Activated CD4-positive, alpha-beta T cell treated with anti-CD3 and anti-CD28 coated beads, Interleukin-2, amount 10 ng/mL, durations not matched to agents 7 days and 5 days (primary cell): Measurements from ENCODE around the gene ZFAND3. TPM values are rescaled to one million over a fixed set of nuclear protein-coding genes. Genes with fewer than 3 reads are reported as not detected.
"Not testable (repeated sequence)": the region's sequence is repeated elsewhere in the genome, so short reads cannot be mapped to it uniquely, and the experiment has no call there.

Source experiments
- CTCF ChIA-PET: fragments of 350-600 bp; sonication (Branson Sonifier 250); formaldehyde crosslinking; loops from one replicate; lab custom pipeline; 2021; ENCODE audit warnings: antibody characterized with exemption; lab: Charles Lee
- POLR2A ChIA-PET: fragments of 350-600 bp; sonication (Branson Sonifier 250); formaldehyde crosslinking; loops from one replicate; lab custom pipeline; 2021; ENCODE audit warnings: antibody characterized with exemption; lab: Charles Lee
- DNase-seq: peaks from one replicate; pipeline ENCODE4 v3.0.0-alpha.2; 2020
- H3K27ac Mint-ChIP-seq: one replicate; pipeline ENCODE4 v1.8.0; 2021; ENCODE audit warnings: mild to moderate bottlenecking, moderate library complexity, mixed read lengths
- H3K27me3 Mint-ChIP-seq: one replicate; pipeline ENCODE4 v1.8.0; 2021; ENCODE audit warnings: mixed read lengths
- H3K36me3 Mint-ChIP-seq: one replicate; pipeline ENCODE4 v1.8.0; 2021; ENCODE audit warnings: low read depth, mixed read lengths
- H3K4me1 Mint-ChIP-seq: one replicate; pipeline ENCODE4 v1.8.0; 2021; ENCODE audit warnings: mixed read lengths
- H3K4me3 Mint-ChIP-seq: one replicate; pipeline ENCODE4 v1.8.0; 2021; ENCODE audit warnings: mild to moderate bottlenecking, moderate library complexity, mixed read lengths
- H3K9me3 Mint-ChIP-seq: one replicate; pipeline ENCODE4 v1.8.0; 2021; ENCODE audit warnings: mixed read lengths
- total RNA-seq, 2 experiments: library from RNA; stranded (reverse); gene quantifications; one replicate each; pipeline ENCODE4 v1.2.3, GENCODE V29; 2021

The ZFAND3 gene
- total RNA-seq, 2 experiments from 2014 or later, result 27.4 to 34.7 TPM

DNA sequence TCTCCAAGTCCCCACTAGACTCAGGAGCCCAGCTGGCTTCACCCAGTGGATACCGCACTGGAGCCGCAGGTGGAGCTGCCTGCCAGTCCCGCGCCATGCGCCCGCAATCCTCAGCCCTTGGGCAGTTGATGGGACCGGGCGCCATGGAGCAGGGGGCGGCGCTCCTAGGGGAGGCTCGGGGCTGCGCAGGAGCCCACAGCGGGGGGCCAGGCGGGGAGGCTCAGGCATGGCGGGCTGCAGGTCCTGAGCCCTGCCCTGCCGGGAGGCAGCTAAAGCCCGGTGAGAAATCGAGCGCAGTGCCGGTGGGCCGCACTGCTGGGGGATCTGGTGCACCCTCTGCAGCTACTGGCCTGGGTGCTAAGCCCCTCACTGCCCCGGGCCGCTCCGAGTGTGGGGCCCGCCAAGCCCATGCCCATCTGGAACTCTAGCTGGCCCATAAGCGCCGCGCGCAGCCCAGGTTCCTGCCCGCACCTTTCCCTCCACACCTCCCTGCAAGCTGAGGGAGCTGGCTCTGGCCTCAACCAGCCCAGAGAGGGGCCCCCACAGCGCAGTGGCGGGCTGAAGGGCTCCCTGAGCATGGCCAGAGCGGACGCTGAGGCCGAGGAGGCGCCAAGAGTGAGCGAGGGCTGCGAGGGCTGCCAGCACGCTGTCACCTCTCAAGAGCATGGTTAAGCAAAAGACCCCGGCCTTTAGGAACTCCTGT is 304.8 kb downstream of the ZFAND3 start:
- H3K27ac Mint-ChIP-seq, H3K4me3 Mint-ChIP-seq, H3K9me3 Mint-ChIP-seq, H3K27me3 Mint-ChIP-seq, POLR2A ChIA-PET, CTCF ChIA-PET, H3K4me1 Mint-ChIP-seq, DNase-seq: not testable (repeated sequence)
- H3K36me3 Mint-ChIP-seq, result peaks cover 34% of the 10 kb centered on the region

DNA sequence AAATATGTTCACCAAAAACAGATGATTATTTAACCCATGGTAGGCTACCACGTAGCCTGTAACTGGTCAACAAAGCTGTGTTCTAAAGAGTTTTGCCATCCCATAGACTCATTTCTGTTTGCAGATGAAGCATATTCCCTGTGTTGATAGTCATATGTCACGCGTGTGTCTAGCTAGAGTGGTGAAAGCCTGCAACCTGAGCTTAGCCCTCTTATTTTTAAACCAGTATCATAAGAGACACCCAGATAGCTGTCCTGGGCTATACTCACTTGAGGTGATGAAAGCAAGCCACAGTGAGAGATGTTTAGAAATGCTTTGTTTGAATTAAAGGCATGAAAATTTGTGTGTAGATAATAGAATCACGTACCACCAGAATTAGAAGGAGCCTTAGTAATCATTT is 307.8 kb downstream of the ZFAND3 start:
- Mint-ChIP-seq H3K27ac (no peak overlapping the region), H3K27me3 (no peaks in the 10 kb centered on the region), H3K36me3 (peaks cover 31% of the 10 kb centered on the region), H3K4me1 (peaks cover 21% of the 10 kb centered on the region), H3K4me3 (no peak overlapping the region), H3K9me3 (peaks cover 5% of the 10 kb centered on the region)
- POLR2A ChIA-PET, result no interaction called here
- no peak for DNase-seq
- CTCF ChIA-PET, result no interaction called here

DNA sequence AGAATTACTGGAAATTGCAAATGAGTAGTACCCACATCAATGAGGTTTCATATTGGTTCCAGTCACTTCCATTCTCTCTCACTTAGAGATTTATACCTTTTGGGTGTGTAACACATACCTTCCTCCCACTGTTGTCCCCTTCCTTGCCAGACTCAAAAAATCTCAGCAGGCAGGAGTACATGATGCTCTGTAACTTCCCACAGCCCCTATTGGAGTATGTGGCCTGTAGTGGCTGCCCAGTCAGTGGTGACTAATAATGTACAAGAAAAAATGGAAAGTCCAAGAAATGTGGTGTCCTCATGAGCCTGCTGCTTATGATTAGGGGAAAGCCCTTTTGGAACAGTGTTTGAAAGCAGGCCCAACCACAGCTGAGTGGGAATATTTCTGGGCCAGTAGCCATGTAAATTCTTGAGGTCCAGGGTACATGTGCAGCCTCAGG is 312.0 kb downstream of the ZFAND3 start:
- ChIA-PET CTCF (no interaction called here), POLR2A (no interaction called here)
- H3K4me3 Mint-ChIP-seq, result no peak overlapping the region
- H3K36me3 Mint-ChIP-seq, result peaks cover 25% of the 10 kb centered on the region
- H3K27ac Mint-ChIP-seq, result no peak overlapping the region
- no peaks in the 10 kb centered on the region for H3K27me3 Mint-ChIP-seq
- H3K4me1 Mint-ChIP-seq, result peaks cover 29% of the 10 kb centered on the region
- no peak for DNase-seq
- peaks cover 5% of the 10 kb centered on the region for H3K9me3 Mint-ChIP-seq

DNA sequence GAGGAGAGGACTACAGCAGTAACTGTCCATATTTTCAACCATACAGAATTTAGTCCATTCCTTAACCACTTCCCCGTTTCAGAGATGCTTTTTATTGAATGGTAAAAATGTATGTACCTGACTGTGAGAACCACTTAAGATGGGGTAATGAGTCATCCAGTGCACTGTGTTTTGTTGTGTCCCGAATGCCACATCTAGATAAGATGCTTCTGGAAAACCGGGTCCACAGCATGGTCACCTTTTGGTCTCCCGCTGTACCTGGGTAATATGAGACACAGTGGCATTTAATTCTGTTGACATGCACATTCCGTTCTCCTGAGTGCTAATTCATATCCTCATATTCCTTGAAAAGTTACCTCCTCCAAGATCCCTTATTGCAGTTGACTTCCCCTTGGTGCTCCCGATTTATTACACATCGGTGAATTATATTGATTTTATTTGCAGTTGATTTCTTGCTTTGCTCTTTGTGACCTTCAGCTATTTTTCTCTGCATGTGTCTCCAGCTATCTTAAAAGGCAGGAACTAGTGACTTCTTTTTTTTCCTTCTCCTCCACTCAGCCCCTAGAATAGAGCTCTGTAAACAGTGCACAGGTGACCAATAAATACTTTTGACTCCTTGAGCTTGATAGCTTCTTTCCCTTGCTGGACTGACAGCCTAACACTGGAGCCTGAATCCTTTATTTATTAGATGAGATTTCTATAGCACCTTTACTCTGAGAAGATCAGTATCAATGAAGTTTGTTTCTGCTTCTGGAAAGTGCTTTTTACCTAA is 314.6 kb downstream of the ZFAND3 start:
- peaks cover 5% of the 10 kb centered on the region for H3K9me3 Mint-ChIP-seq
- POLR2A ChIA-PET, result no interaction called here
- no peak overlapping the region for H3K4me3 Mint-ChIP-seq
- no peaks in the 10 kb centered on the region for H3K27me3 Mint-ChIP-seq
- peaks cover 20% of the 10 kb centered on the region for H3K36me3 Mint-ChIP-seq
- peaks cover 29% of the 10 kb centered on the region for H3K4me1 Mint-ChIP-seq
- H3K27ac Mint-ChIP-seq, result no peak overlapping the region
- no peak for DNase-seq
- CTCF ChIA-PET, result interaction anchor here (0.6 kb wide), 2 partner anchors 9 to 22 kb away, joined by 3 read pairs; no protein-coding TSS in a partner anchor

DNA sequence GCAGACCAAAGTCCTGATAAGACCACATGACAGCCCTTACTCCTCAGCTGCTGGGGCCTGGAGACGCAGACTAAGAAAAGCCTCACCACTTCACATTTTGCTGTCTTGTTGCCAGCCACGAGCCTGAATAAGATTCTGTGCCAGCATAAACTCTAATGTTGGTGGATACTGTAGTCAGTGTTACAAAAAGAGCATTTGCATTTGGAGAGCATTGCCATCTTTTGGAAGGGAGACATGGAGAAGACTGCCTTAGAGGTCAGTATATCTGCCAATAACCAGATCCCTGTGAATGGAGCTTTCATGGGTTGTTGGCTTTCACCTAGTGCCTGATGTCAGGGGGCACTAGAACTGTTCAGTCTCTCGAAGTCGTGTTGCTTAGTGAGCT is 315.2 kb downstream of the ZFAND3 start:
- DNase-seq, result no peak
- Mint-ChIP-seq H3K27ac (no peak overlapping the region), H3K4me3 (no peak overlapping the region), H3K9me3 (peaks cover 5% of the 10 kb centered on the region), H3K4me1 (peaks cover 29% of the 10 kb centered on the region), H3K36me3 (peaks cover 20% of the 10 kb centered on the region), H3K27me3 (no peaks in the 10 kb centered on the region)
- ChIA-PET CTCF (no interaction called here), POLR2A (no interaction called here)

DNA sequence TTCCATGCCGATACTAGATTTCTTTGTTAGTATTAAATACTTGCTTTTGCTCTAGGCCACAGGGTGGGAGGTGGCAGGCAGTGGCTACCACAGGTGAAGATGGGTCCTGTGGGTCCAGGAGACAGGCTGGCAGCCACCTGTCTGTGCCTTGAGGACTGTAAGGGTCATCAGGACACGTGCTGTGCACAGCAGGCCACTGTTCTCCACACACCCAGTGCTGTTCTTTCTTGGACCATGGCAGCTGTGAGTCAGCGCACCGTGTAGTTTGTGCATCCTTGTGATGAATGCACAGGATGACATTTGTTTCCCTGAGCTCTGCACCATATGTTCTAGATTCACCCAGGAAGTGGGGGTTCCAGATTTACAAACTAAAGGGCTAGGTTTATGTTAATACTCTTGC is 317.0 kb downstream of the ZFAND3 start:
- CTCF ChIA-PET, result no interaction called here

DNA sequence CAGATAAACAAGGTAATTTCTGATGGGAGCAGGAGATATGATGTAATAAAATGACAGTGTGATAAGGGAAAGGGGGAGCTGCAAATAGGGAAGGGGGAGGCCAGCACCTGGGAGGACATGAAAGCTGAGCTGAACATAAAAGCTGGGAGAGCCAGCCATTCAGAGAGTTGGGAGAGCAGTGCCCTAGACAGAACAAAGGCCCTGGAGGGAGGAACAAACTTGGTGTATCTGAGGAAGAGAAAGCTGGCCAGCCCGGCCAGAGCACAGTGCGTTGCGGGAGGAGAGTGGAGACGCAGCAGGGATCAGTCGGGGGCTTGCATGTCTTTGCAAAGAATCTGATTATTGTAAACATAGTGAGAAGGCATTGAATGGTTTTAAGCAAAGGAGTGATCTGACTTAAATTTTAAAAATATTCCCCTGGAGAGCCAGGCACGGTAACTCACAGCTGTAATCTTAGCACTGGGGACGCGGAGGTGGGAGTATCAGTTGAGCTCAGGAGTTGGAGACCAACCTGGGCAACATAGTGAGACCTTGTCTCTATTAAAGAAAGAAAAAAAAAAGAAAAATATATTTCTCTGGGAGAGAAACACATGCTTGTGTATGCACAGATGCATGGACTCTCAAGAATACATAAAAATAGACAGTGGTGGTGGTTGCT is 318.2 kb downstream of the ZFAND3 start:
- no peak for DNase-seq
- ChIA-PET CTCF (no interaction called here), POLR2A (no interaction called here)
- no peaks in the 10 kb centered on the region for H3K27me3 Mint-ChIP-seq
- H3K27ac Mint-ChIP-seq, result no peak overlapping the region
- no peak overlapping the region for H3K4me3 Mint-ChIP-seq
- peaks cover 9% of the 10 kb centered on the region for H3K36me3 Mint-ChIP-seq
- H3K9me3 Mint-ChIP-seq, result no peaks in the 10 kb centered on the region
- H3K4me1 Mint-ChIP-seq, result peaks cover 8% of the 10 kb centered on the region

More for the DNA sequence above, 317.0 kb downstream of the ZFAND3 start:
- no peak for DNase-seq
- Mint-ChIP-seq H3K9me3 (no peaks in the 10 kb centered on the region), H3K36me3 (peaks cover 9% of the 10 kb centered on the region), H3K4me3 (no peak overlapping the region), H3K4me1 (peaks cover 13% of the 10 kb centered on the region), H3K27ac (no peak overlapping the region), H3K27me3 (no peaks in the 10 kb centered on the region)
- POLR2A ChIA-PET, result no interaction called here

DNA sequence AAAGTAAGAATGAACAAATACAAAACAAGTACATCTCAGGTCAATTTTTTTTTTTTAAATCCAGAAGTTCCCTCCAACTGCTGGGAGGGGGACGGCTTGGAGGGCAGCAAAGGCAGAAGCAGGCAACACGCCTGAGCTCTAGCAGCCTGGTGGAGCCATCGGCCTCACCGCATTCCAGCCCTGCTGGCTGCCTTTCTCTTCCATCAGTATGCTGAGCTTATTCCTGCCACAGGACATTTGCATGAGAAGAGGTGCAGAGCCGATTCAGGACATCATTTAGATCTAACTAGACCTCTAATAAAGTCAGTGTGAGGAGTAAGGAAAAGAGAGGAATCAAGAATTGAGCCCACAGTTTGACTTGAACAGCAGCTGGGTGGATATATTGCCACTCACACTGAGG is 318.8 kb downstream of the ZFAND3 start:
- CTCF ChIA-PET, result no interaction called here
- H3K27me3 Mint-ChIP-seq, result no peaks in the 10 kb centered on the region
- no peaks in the 10 kb centered on the region for H3K9me3 Mint-ChIP-seq
- peaks cover 7% of the 10 kb centered on the region for H3K36me3 Mint-ChIP-seq
- no peak for DNase-seq
- no peak overlapping the region for H3K4me3 Mint-ChIP-seq
- H3K27ac Mint-ChIP-seq, result no peak overlapping the region
- POLR2A ChIA-PET, result no interaction called here
- peaks cover 4% of the 10 kb centered on the region for H3K4me1 Mint-ChIP-seq

DNA sequence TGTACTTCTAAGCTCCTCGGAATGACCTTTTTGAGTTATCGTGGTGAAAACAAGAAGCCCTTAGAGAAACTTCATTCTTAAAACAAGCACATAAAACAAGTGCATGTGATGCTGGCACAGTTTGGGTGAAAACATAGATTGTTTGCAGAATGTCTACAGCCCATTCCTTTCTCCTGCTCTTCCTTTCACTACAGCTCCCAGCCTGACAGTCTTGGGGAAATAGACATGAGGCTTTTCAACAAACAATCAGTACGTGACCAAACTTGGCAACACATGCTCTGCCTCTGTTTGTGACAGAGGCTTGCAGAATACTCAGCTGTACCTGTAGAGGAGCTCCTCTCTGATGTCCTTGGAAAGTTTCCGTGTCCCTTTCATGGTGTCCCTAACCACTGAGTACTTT is 321.6 kb downstream of the ZFAND3 start:
- no peak overlapping the region for H3K27ac Mint-ChIP-seq
- ChIA-PET CTCF (interaction anchor here (0.7 kb wide), 1 partner anchor 13 kb away, joined by 3 read pairs; no protein-coding TSS in a partner anchor), POLR2A (no interaction called here)
- no peaks in the 10 kb centered on the region for H3K4me1 Mint-ChIP-seq
- peaks cover 3% of the 10 kb centered on the region for H3K36me3 Mint-ChIP-seq
- DNase-seq, result no peak
- no peaks in the 10 kb centered on the region for H3K9me3 Mint-ChIP-seq
- H3K27me3 Mint-ChIP-seq, result no peaks in the 10 kb centered on the region
- no peak overlapping the region for H3K4me3 Mint-ChIP-seq

DNA sequence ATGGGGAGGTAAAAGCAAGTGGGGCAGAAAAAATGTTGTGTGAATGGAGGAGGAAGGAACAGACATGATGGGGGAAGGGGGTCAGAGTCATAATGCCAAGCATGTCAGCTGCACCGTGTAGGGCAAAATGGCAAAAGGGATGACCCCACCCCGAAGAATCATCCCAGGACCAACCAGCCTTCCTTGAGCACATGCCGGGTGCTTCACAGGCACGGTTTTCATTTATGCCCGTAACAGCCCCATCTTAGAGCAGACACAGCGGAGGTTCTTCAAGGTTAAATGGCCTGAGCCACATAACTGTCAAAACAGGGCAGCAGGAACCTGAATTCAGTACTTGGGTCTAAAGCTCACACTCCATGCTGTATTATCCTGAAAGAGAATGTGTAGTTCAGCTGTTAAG is 322.2 kb downstream of the ZFAND3 start:
- Mint-ChIP-seq H3K27ac (no peak overlapping the region), H3K4me1 (no peaks in the 10 kb centered on the region), H3K36me3 (peaks cover 3% of the 10 kb centered on the region), H3K27me3 (no peaks in the 10 kb centered on the region), H3K9me3 (no peaks in the 10 kb centered on the region), H3K4me3 (no peak overlapping the region)
- ChIA-PET CTCF (no interaction called here), POLR2A (no interaction called here)
- no peak for DNase-seq

DNA sequence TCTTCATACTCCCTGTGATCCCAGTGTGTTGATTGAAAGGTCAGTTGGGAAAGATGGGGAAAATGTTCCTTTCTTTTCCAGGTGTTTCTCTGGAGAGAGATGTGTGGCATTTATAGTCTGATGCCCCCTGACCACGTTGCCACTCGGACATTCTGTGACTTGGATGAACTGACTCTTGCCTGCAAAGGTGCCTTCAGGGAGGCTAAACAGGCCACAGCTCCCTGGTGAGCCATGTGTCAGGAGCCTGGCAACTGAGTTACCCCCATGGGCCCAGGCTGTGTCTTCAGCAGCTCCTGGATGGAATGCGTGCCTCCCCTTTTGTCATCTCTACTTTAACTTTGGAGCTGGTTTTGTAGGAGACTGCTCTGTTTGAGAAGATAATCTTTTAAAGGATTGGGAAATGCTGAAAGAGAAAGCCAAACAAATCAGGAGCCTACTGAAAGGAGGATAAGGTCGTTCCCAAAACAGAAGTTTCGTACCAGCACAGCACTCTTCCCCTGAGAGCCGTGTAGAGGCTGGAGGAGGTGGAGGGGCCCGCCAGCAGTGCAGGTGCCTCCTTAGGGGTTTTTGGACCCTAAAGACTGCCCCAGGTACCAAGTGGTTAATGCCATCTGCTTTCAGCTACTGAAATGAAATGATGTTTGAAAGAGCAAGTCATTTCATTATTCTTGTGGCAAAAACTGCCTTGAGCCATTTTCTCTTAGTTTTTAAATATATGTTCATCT is 322.8 kb downstream of the ZFAND3 start:
- H3K9me3 Mint-ChIP-seq, result no peaks in the 10 kb centered on the region
- H3K27me3 Mint-ChIP-seq, result no peaks in the 10 kb centered on the region
- ChIA-PET CTCF (interaction anchor here (0.6 to 1.0 kb wide), 3 partner anchors 9 to 167 kb away, joined by 3 read pairs; no protein-coding TSS in a partner anchor), POLR2A (no interaction called here)
- H3K4me3 Mint-ChIP-seq, result no peak overlapping the region
- H3K4me1 Mint-ChIP-seq, result no peaks in the 10 kb centered on the region
- peaks cover 3% of the 10 kb centered on the region for H3K36me3 Mint-ChIP-seq
- H3K27ac Mint-ChIP-seq, result no peak overlapping the region
- DNase-seq, result no peak

DNA sequence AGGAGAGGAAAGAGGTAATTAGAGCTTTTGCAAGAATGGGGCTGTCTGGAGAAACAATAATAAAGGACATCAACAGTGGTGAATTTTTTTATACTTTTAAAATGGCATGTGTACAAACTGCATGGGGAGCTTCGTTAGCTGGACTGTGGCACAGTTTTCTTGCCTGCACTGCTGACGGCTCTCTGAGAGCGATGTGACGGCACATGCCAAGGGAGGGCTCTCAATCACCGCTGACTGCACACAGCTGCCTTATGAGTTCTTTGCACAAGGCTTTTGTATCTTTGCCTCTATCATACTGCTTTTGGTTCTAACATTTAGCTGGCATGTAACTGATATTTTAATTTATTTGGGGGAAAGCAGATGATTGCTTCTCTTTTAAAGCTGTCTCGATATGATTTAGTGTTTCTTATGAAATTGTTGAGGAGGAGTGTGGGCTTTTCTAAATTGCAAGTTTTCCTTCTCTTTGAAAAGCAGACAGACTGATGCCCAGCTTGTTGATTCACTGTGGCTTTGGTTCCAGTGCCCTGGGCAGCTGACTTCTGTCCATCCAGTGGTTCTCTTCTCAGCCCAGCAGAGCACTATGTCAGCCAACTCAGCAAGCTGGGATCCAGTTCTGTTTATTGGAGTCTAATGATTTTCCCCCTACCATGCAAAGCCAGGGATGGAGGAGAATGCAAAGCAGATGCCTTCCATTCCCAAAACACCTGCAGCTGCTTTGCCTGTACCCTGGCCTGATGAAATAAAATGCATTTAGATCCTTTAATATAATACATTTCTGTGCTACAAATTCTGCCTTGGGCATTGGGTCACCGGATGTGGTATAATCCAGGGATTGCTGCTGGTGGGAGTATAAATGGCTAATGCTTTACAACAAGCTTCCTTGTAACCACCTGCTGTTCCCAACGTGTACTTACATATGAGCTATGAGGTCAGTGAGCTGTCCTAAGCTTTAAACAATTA is 323.9 kb downstream of the ZFAND3 start:
- no peak overlapping the region for H3K4me3 Mint-ChIP-seq
- DNase-seq, result no peak
- no peak overlapping the region for H3K27ac Mint-ChIP-seq
- no peaks in the 10 kb centered on the region for H3K27me3 Mint-ChIP-seq
- CTCF ChIA-PET, result interaction anchor here (0.6 to 1.0 kb wide), 2 partner anchors 10 to 38 kb away, joined by 3 read pairs; no protein-coding TSS in a partner anchor
- H3K4me1 Mint-ChIP-seq, result no peaks in the 10 kb centered on the region
- H3K9me3 Mint-ChIP-seq, result no peaks in the 10 kb centered on the region
- POLR2A ChIA-PET, result no interaction called here
- peaks cover 3% of the 10 kb centered on the region for H3K36me3 Mint-ChIP-seq
